ENCODE results near the gene ANKRD23.

ANKRD23 gene

GRCh38 chr2:96788442-96789244 lies 55.2 kb downstream of the ANKRD23 start:
- Histone ChIP-seq H3K27me3 (ENCODE audit: insufficient read depth, insufficient read length) (no peaks in the 10 kb centered on the region), H3K4me3 (ENCODE audit: insufficient read length, low read depth) (no peak overlapping the region), H3K9me3 (ENCODE audit: insufficient read depth, low read length) (no peaks in the 10 kb centered on the region), H3K36me3 (ENCODE audit: insufficient read depth, insufficient read length, low read length) (no peaks in the 10 kb centered on the region), H3K4me1 (ENCODE audit: insufficient read depth, insufficient read length) (peaks cover 6% of the 10 kb centered on the region), H3K9ac (ENCODE audit: insufficient read length, low read depth) (peak overlapping the region; percentile 42)
- no peak for DNase-seq (ENCODE audit: low read depth, low spot score)
- no peak for TF ChIP-seq SUZ12 (IDR thresholded peaks at IDR 0.05; ENCODE audit: extremely low read depth, insufficient read depth, insufficient read length)
- TF ChIP-seq ZNF274 (IDR thresholded peaks at IDR 0.05; ENCODE audit: low read depth, low read length) = no peak
- no peak for TF ChIP-seq YY1 (IDR thresholded peaks at IDR 0.05; ENCODE audit: insufficient read depth, insufficient read length)

Measured in NT2/D1 (cell line).